GM18868 (cell line): ENCODE data around the gene PLK5.
"Not testable (repeated sequence)": the region's sequence is repeated elsewhere in the genome, so short reads cannot be mapped to it uniquely, and the experiment has no call there.

Experiments used
- ATAC-seq: cut with Tn5 transposase; IDR thresholded peaks from one replicate; pipeline ENCODE4 v1.9.1; 2021; ENCODE audit warnings: mild to moderate bottlenecking, moderate library complexity; ENCODE audit not compliant: unreplicated experiment

Gene PLK5

DNA sequence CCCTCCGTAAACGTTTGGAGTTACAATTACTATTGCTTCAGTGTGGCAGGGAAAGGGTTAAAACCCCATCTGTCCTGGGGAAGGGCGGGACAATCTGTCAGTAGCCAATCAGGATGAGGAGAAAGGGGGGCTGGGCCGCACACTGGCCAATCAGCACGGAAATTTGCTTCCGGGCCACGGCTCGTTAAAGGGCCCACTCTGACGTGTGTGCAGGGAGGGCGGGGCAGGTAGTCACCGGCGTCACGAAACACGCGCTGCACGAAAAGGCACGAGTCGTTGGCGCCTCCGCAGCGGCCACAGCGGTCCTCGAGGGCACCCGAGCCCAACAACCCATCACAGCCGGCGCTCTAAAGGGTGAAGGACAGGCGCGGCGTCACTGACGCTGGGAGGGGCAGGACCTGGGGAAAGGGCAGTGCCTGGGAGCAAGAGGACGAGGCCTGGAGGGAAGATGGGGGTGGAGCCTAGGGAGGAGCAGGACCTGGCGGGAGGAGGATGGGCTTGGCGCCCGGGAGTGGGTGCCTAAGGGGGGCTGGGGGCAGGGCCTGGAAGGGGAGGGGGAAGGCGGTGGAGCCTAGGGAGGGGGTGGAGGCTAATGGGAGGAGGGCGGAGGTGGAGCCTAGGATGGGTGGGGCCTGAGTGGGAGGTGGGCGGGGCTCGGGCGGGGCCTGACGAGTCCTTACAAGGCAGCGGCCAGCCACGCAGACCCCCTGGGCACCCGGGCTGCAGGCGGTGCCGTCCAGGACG lies 15.9 kb upstream of the PLK5 start:
- ATAC-seq, result no peak

DNA sequence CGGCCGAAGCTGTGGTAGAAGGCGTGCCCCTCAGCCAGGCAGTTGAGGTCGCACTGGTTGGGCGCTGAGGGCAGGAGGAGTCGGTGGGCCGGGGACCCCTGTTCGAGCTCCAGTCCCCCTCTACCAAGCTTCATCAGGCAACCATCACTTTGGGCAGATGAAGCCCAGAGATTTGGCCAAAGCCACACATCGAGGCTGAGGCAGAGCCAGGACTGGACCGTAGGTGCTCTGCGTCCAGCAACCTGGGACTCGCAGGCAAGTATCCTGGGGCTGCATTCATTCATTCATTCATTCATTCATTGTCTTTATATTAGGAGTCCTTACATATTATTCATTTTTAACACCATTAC lies 15.4 kb upstream of the PLK5 start:
- ATAC-seq, result no peak

DNA sequence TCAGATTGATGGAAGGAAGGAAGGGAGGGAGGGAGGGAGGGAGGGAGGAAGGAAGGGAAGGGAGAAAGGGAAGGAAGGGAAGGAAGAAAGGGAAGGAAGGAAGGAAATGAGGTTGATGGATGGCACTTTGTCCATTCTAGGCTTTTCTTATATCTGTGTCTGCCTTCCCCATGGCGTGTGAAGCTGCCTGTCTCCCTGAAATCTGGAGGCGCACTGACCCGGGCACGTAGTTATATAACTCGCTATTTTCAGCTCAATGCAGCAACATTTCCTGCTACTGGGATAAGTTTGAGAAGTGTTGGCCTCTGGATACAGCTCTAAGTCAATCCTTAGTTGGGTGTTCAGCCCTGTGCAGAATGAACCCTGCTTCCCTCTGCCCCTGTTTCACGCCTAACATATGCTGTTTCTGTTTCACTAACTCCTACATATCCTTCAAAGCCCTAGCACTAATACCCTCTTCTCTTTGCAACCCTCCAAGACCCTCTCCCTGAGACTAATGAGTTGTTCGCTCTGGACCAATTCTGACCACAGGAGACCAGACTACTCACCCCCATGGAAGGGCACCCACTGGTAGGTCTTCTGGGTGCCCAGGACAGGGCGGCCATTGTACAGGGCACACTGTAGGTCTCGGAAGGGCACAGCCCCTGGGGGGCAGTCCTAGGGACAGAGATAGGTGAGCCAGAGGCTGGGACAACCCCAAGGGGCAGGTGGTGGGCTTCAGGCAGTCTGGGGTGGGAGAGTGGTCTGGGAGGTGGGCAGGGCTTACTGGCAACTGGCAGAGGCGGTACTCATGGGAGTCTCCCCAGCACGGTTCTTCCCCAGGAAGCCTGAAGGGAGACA lies 14.1 kb upstream of the PLK5 start:
- no peak for ATAC-seq

GRCh38 chr19:1510442-1510806 lies 13.5 kb upstream of the PLK5 start:
- ATAC-seq, result no peak

GRCh38 chr19:1510807-1511206 lies 13.1 kb upstream of the PLK5 start:
- ATAC-seq, result no peak

DNA sequence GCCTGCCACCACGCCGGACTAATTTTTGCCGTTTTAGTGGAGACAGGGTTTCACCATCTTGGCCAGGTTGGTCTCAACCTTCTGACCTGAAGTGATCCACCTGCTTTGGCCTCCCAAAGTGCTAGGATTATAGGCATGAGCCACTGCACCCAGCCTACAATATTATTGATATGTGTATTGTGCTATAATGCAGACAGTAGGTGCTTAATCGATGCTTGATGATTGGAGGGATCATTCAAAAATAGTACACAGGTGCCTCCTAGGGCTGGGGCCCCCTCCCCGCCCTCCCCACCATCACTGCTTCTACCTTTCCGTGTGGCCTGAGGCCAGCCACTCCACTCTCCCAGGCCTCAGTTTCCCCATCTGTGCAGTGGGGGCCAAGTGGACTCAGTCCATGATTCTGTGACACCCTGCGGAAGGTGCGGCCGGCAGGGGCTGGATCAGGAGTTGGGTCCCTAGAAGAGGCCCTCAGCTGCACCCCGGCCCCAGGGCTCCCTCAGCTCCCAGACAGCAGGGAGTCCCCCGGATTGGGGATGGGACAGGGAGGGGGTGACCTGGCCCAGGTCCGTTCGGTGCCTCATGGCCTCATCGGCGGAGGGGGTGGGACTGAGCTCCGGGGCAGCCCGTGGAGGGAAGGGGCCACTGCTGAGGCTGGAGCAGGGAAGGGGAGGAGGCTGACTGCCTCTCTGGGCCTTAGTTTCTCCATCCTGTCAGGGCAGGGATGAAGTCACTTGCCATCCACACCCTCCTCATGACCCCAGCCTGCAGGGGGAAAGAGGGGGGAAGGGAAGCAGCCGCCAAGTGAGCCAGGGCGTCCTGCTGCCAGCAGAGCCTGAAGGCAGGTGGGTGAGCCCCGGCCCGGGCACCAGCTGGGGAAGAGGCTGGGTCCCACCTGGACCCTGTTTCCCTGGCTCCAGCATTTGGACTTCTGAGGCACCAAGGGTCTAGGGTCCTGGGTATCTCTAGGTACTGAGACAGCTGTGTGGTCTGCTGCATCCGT lies 12.3 kb upstream of the PLK5 start:
- no peak for ATAC-seq

GRCh38 chr19:1512671-1513498 lies 11.0 kb upstream of the PLK5 start, which contains the start of gene ADAMTSL5:
TSS of gene ADAMTSL5 (minus strand) at chr19:1513019. CDS start at chr19:1510943, 2,076 bp downstream.
- ATAC-seq, result no peak

- no peak for ATAC-seq
These were observed 10.2 kb upstream of the PLK5 start for GRCh38 chr19:1513499-1514294.

- no peak for ATAC-seq
These were observed 9.6 kb upstream of the PLK5 start for GRCh38 chr19:1514295-1514661.

GRCh38 chr19:1514986-1515721 lies 8.7 kb upstream of the PLK5 start:
- ATAC-seq, result no peak

DNA sequence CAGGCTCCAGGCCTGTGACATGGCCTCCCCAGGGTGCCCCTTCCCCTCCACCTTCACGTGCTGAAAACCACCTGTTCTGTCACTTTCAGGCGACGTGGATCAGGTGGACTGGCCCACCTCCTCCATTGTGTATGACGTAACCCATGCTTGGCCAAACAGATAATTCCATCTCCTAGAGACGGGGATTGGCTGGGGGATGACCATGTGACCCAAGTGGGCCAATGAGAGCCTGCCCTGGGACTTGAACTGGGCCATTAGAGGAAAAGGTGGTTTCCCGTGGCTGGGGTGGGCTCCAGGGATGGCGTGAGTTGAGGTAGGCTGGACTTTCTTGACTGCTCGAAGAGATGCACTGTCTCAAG lies 7.5 kb upstream of the PLK5 start:
- ATAC-seq, result no peak

- no peak for ATAC-seq
These were observed 5.4 kb upstream of the PLK5 start for GRCh38 chr19:1518471-1518870.

GRCh38 chr19:1519802-1520201 lies 4.1 kb upstream of the PLK5 start:
- ATAC-seq, result not testable (repeated sequence)

GRCh38 chr19:1520203-1520780 lies 3.6 kb upstream of the PLK5 start:
- ATAC-seq, result no peak

- no peak for ATAC-seq
These were observed 2.2 kb upstream of the PLK5 start for GRCh38 chr19:1521636-1522035.

- no peak for ATAC-seq
These were observed 1.8 kb upstream of the PLK5 start for GRCh38 chr19:1522061-1522460.

- ATAC-seq, result no peak
These were observed 1.0 kb upstream of the PLK5 start for GRCh38 chr19:1522838-1523237.

- no peak for ATAC-seq
These were observed 552 bp downstream of the PLK5 start for GRCh38 chr19:1524287-1524971.
